GM12878 (cell line): ENCODE data around the gene TBC1D19. TPM values are rescaled to one million over a fixed set of nuclear protein-coding genes. Genes with fewer than 3 reads are reported as not detected.
A peak's percentile ranks its signal among the peaks of the same experiment; 100 is the strongest.

ENCODE experiments used
- ATAC-seq: fragments of 200-7000 bp; cut with Tn5 transposase; 3 replicates; pipeline ENCODE4 v1.9.1; 2020; ENCODE audit warnings: mild to moderate bottlenecking, moderate library complexity
- BruUV-seq: library from RNA; stranded (reverse); fragments of 400-500 nt; replicated peaks from 2 replicates; lab custom pipeline; 2021; lab: Mats Ljungman, UMichigan
- CTCF ChIA-PET: fragments of 300-600 bp; sonication (Branson Sonifier 250); formaldehyde crosslinking; extraction: SDS; loops from one replicate; lab custom pipeline; 2021; ENCODE audit warnings: inconsistent platforms; lab: Yijun Ruan, JAX
- POLR2A ChIA-PET: fragments of 350-600 bp; formaldehyde crosslinking; extraction: SDS; loops from one replicate; lab custom pipeline; 2021; ENCODE audit warnings: inconsistent platforms; lab: Charles Lee
- RAD21 ChIA-PET: fragments of 300-600 bp; sonication (Branson Sonifier 250); formaldehyde crosslinking; loops from one replicate; lab custom pipeline; 2023; ENCODE audit warnings: antibody characterized with exemption; ENCODE audit not compliant: unreplicated experiment; lab: Charles Lee
- SMC1A ChIA-PET: fragments of 300-600 bp; sonication (Branson Sonifier 250); formaldehyde crosslinking; loops from one replicate; lab custom pipeline; 2023; ENCODE audit not compliant: unreplicated experiment, uncharacterized antibody; lab: Charles Lee
- DNase-seq: peaks from one replicate; pipeline ENCODE4 v3.0.0-alpha.2; 2011; ENCODE audit warnings: low read depth, low spot score
- FAIRE-seq: peaks from 3 replicates; lab custom pipeline; 2011; peaks lifted over from hg19 to GRCh38; lab: Jason Lieb, UNC
- H2AFZ ChIP-seq: 2 replicates; pipeline ENCODE4 v1.6.0; 2011; ENCODE audit warnings: low read depth, low read length, control low read depth; ENCODE audit not compliant: control insufficient read depth
- H3K27ac ChIP-seq: 2 replicates; pipeline ENCODE4 v1.5.1; 2011; ENCODE audit warnings: control low read depth; ENCODE audit not compliant: control insufficient read depth, insufficient read depth
- H3K27me3 ChIP-seq, 2 experiments: replicated peaks in 1 of 2; 2 replicates each; pipeline versions ENCODE4 v1.6.0 to v1.6.1; 2011; ENCODE audit warnings: low read length in 1 of 2; ENCODE audit not compliant: control insufficient read depth in 2 of 2, insufficient read depth in 2 of 2
- H3K36me3 ChIP-seq, 2 experiments: 2 replicates each; pipeline ENCODE4 v1.5.1; 2011; ENCODE audit warnings: low read length in 1 of 2; ENCODE audit not compliant: control insufficient read depth in 2 of 2, insufficient read depth in 2 of 2
- H3K4me1 ChIP-seq: 2 replicates; pipeline ENCODE4 v1.6.1; 2011; ENCODE audit warnings: mild to moderate bottlenecking, low read length, moderate library complexity, mixed read lengths; ENCODE audit not compliant: control insufficient read depth, insufficient read depth
- H3K4me2 ChIP-seq: 2 replicates; pipeline ENCODE4 v1.6.0; 2011; ENCODE audit warnings: control low read depth; ENCODE audit not compliant: control insufficient read depth, insufficient read depth
- H3K4me3 ChIP-seq: fragments of 200-600 bp; sonication (generic); 2 replicates; pipeline ENCODE4 v1.5.1; 2016
- H3K79me2 ChIP-seq: 2 replicates; pipeline ENCODE4 v1.6.0; 2011; ENCODE audit warnings: low read length; ENCODE audit not compliant: control insufficient read depth, insufficient read depth
- H3K9ac ChIP-seq: 2 replicates; pipeline ENCODE4 v1.8.0; 2011; ENCODE audit warnings: low read length, control low read depth, mixed read lengths; ENCODE audit not compliant: control insufficient read depth, insufficient read depth
- H3K9me3 ChIP-seq: replicated peaks from 3 replicates; pipeline ENCODE4 v1.5.1; 2011; ENCODE audit warnings: mild to moderate bottlenecking, low read length; ENCODE audit not compliant: control insufficient read depth, insufficient read depth
- H4K20me1 ChIP-seq: 2 replicates; pipeline ENCODE4 v1.6.0; 2011; ENCODE audit not compliant: control insufficient read depth, insufficient read depth
- FOXM1 ChIP-seq: IDR thresholded peaks from 2 replicates; pipeline ENCODE4 v1.6.1; 2012; ENCODE audit warnings: low read depth, mild to moderate bottlenecking, inconsistent platforms, low read length, moderate library complexity
- NKRF ChIP-seq: fragments of 450-650 bp; conservative IDR thresholded peaks from 2 replicates; pipeline ENCODE4 v1.6.1; 2017; ENCODE audit warnings: mild to moderate bottlenecking, moderate library complexity
- PAX5 ChIP-seq: IDR thresholded peaks from 2 replicates; pipeline ENCODE4 v1.6.1; 2011; ENCODE audit warnings: low read depth, low read length, borderline replicate concordance
- RELB ChIP-seq: fragments of 450-650 bp; IDR thresholded peaks from 2 replicates; pipeline ENCODE4 v1.6.1; 2017; ENCODE audit warnings: low read depth, mild to moderate bottlenecking, moderate library complexity
- SP1 ChIP-seq: IDR thresholded peaks from one replicate; pipeline ENCODE4 v1.6.1; 2011; ENCODE audit warnings: low read depth, low read length
- STAT1 ChIP-seq: fragments of 450-650 bp; conservative IDR thresholded peaks from 2 replicates; pipeline ENCODE4 v1.6.1; 2014; ENCODE audit warnings: antibody characterized with exemption, mild to moderate bottlenecking
- STAT3 ChIP-seq: IDR thresholded peaks from 2 replicates; pipeline ENCODE4 v1.6.1; 2011; ENCODE audit warnings: low read depth, low read length, improper control_type of control experiment
- YBX1 ChIP-seq: fragments of 450-650 bp; IDR thresholded peaks from 2 replicates; pipeline ENCODE4 v1.6.1; 2016; ENCODE audit warnings: antibody characterized with exemption
- WGBS: methylation state at CpG from one replicate; pipeline ENCODE4 v1.1.6; 2016; ENCODE audit warnings: low lambda C conversion rate; ENCODE audit not compliant: insufficient replicate concordance, insufficient coverage; ENCODE audit errors: missing lambda C conversion rate; 5-methylcytosine and 5-hydroxymethylcytosine counted together
- in situ Hi-C: fragments of 300-500 bp; cut with MboI; formaldehyde crosslinking; loops from 9 replicates; pipeline ENCODE4 v1.14.3; 2018; ENCODE audit warnings: mixed read lengths
- intact Hi-C: fragments of 100-400 bp; cut with micrococcal nuclease; formaldehyde crosslinking; loops from one replicate; pipeline ENCODE4 v1.14.2; 2022; ENCODE audit not compliant: unreplicated experiment
- polyA plus RNA-seq, 11 experiments: library from polyadenylated mRNA; depleted of rRNA in 4 of 11; unstranded in 6 of 11; stranded (reverse) in 5 of 11; fragments of >200 nt; fragmentation: Nextera tagmentation in 4 of 11; fragmentation: Illumina TruSeq in 1 of 11; extraction: Ambion mirVana in 4 of 11; extraction: Trizol in 1 of 11; gene quantifications; 1 replicate in 1 of 11; 2 replicates in 10 of 11; pipeline versions ENCODE4 v1.2.1 to v1.2.3, GENCODE V29; 2011 to 2016; ENCODE audit warnings: inconsistent platforms in 2 of 11, missing spikeins in 2 of 11, low read depth in 1 of 11
- total RNA-seq, 4 experiments: library from RNA; depleted of rRNA in 3 of 4; stranded (reverse); fragments of >200 nt in 3 of 4; fragmentation: Illumina TruSeq in 1 of 4; extraction: Trizol in 1 of 4; gene quantifications; 2 replicates each; pipeline versions ENCODE4 v1.2.1 to v1.2.3, GENCODE V29; 2013 to 2021
- TF ChIP-seq, protein P1 (sequence below): fragments of 450-650 bp; formaldehyde crosslinking; IDR thresholded peaks from 2 replicates; pipeline ENCODE4 v1.4.0; 2022; ENCODE audit warnings: mild to moderate bottlenecking, moderate library complexity
- TF ChIP-seq, protein P2 (sequence below): fragments of 450-650 bp; IDR thresholded peaks from 2 replicates; pipeline ENCODE4 v1.6.1; 2017; ENCODE audit warnings: borderline replicate concordance
- TF ChIP-seq, protein P3 (sequence below): fragments of 450-650 bp; IDR thresholded peaks from 2 replicates; pipeline ENCODE4 v1.6.1; 2017; ENCODE audit warnings: mild to moderate bottlenecking, low read depth, inconsistent platforms; ENCODE audit not compliant: poor library complexity, severe bottlenecking

The TBC1D19 gene
- total and polyA plus RNA-seq, 10 of the 15 experiments (the other 5 are each of a cell fraction or from before 2014, with no cell fraction given), result 0.29 to 3.9 (median 2.1) TPM

DNA sequence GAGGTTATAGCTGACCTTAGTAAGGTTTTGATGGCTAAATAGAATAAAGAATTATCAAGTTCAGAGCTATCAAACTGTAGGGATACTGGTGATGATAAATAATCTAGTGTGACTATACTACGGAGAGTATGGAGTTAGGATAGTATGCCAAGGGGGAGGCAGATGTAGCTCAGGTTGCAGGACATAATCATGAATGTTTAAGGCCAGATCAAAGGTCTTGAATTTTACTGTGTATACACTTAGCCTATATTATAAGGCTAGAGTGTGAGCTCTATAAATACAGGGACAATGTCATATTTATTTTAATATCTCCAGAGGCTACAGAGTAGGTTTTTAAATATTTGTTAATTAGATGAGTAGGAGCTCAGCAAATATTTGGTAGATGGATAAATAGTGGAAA lies 145.7 kb downstream of the TBC1D19 start (continued):
- TF ChIP-seq, protein P1, sequence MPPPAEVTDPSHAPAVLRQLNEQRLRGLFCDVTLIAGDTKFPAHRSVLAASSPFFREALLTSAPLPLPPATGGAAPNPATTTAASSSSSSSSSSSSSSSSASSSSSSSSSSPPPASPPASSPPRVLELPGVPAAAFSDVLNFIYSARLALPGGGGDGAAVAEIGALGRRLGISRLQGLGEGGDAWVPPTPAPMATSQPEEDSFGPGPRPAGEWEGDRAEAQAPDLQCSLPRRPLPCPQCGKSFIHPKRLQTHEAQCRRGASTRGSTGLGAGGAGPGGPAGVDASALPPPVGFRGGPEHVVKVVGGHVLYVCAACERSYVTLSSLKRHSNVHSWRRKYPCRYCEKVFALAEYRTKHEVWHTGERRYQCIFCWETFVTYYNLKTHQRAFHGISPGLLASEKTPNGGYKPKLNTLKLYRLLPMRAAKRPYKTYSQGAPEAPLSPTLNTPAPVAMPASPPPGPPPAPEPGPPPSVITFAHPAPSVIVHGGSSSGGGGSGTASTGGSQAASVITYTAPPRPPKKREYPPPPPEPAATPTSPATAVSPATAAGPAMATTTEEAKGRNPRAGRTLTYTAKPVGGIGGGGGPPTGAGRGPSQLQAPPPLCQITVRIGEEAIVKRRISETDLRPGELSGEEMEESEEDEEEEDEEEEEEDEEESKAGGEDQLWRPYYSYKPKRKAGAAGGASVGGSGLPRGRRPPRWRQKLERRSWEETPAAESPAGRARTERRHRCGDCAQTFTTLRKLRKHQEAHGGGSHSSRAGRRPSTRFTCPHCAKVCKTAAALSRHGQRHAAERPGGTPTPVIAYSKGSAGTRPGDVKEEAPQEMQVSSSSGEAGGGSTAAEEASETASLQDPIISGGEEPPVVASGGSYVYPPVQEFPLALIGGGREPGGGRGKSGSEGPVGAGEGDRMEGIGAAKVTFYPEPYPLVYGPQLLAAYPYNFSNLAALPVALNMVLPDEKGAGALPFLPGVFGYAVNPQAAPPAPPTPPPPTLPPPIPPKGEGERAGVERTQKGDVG (CRISPR knock-in tag), result no peak
- TF ChIP-seq STAT3 (no peak), PAX5 (no peak)

GRCh38 chr4:26731351-26732035 lies 147.6 kb downstream of the TBC1D19 start:
- peak; percentile 13 for DNase-seq
- peak; percentile 82 for ATAC-seq
- Histone ChIP-seq H3K4me1 (no peaks in the 10 kb centered on the region; the same call in 1 of the 2 replicates), H3K9ac (no peak overlapping the region), H3K4me2 (peak overlapping the region; percentile 7; the same call in 1 of the 2 replicates), H3K9me3 (no peaks in the 10 kb centered on the region), H3K79me2 (no peaks in the 10 kb centered on the region), H4K20me1 (no peaks in the 10 kb centered on the region), H3K27me3 (no peaks in the 10 kb centered on the region), H3K4me3 (no peak overlapping the region), H3K27ac (no peak overlapping the region), H3K36me3 (no peaks in the 10 kb centered on the region), H2AFZ (peak overlapping the region; percentile 34; the same call in 1 of the 2 replicates)
- intact Hi-C loops, result loop anchor here (2.0 kb wide), 1 partner anchor 15 kb away; no protein-coding TSS in a partner anchor
- ChIA-PET POLR2A (no interaction called here), CTCF (no interaction called here), RAD21 (no interaction called here), SMC1A (no interaction called here)
- BruUV-seq, result no TSS peak
- WGBS, result 26% methylated on average over 11 of the region's 11 CpGs
- in situ Hi-C loops, result no loop called here
- FAIRE-seq, result no peak
- TF ChIP-seq YBX1, result no peak
- TF ChIP-seq, protein P2, sequence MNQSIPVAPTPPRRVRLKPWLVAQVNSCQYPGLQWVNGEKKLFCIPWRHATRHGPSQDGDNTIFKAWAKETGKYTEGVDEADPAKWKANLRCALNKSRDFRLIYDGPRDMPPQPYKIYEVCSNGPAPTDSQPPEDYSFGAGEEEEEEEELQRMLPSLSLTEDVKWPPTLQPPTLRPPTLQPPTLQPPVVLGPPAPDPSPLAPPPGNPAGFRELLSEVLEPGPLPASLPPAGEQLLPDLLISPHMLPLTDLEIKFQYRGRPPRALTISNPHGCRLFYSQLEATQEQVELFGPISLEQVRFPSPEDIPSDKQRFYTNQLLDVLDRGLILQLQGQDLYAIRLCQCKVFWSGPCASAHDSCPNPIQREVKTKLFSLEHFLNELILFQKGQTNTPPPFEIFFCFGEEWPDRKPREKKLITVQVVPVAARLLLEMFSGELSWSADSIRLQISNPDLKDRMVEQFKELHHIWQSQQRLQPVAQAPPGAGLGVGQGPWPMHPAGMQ, result no peak
- TF ChIP-seq STAT1, result no peak
- peak; percentile 92; the same call in 1 of the 2 replicates for TF ChIP-seq FOXM1
- TF ChIP-seq RELB, result no peak
- TF ChIP-seq, protein P3, sequence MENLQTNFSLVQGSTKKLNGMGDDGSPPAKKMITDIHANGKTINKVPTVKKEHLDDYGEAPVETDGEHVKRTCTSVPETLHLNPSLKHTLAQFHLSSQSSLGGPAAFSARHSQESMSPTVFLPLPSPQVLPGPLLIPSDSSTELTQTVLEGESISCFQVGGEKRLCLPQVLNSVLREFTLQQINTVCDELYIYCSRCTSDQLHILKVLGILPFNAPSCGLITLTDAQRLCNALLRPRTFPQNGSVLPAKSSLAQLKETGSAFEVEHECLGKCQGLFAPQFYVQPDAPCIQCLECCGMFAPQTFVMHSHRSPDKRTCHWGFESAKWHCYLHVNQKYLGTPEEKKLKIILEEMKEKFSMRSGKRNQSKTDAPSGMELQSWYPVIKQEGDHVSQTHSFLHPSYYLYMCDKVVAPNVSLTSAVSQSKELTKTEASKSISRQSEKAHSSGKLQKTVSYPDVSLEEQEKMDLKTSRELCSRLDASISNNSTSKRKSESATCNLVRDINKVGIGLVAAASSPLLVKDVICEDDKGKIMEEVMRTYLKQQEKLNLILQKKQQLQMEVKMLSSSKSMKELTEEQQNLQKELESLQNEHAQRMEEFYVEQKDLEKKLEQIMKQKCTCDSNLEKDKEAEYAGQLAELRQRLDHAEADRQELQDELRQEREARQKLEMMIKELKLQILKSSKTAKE, result no peak
- no peak for TF ChIP-seq NKRF
- no peak for TF ChIP-seq SP1
